Measurements from ENCODE around the gene MPHOSPH9.

Gene MPHOSPH9

DNA sequence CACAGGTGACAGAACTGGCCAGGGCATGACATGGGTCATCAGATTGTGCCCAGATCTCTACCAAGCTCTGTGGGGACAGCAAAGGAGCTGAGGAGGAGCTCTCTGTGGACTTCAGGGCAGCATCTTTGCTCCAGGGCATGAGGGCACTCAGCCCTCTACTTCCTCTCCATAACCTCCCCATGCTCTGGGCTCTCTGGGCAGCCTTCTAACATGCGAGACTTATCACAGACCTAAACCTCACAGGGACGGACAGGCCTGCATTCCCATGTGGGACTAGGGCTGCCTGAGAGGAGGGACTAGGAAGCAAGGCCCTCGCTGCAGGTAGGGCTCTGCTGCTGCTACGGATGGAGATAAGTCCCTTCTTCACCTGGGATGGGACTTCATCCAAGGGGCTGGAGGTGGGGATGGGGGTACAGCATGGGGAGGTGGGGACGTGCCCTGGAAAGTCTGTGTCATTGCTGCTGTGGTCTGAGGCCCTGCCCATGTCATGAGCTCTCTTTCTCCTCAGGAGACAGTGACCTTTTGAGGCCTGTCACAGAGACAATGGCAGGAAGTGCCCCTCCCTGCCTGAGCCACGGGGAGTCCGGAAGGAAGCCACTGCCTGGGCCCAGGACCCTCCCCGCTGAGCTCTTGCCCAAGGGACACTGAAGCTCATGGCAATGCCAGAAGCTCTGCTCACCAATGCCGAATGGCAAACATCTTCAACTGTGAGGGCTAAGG is 126.1 kb downstream of the MPHOSPH9 start:
- DNase-seq (ENCODE audit: extremely low read depth in 1 of 2, low read depth in 1 of 2): peak; percentile 45 to 62

DNA sequence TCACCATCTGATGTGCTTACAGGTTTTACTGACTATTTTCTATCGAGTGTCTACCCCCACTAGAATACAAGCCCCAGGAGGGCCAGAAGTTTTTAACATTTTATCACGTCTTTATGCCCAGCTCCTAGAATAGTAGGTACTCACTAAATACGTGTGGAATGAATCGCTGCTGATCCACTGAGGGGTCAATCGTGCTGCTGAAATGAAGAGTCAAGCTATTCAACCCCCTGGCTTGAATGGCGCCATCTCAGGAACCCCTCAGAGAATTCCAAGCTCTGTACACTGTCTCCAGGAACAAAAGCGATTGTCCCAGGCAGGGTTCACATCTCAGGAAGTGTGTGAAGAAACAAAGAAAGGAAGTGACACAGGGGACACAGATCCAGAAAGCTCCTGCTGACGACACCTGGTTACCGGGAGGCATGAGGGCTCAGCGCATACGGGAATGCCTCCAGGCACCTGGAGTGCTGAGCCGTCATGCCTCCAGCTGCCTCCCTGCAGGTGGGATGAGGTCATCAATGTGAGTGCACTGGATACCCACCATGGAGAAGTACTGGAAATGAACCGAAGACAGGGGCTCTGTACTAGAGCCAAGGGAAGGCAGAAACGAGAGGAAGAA is 127.6 kb downstream of the MPHOSPH9 start:
- DNase-seq (ENCODE audit: extremely low read depth in 1 of 2, low read depth in 1 of 2): no peak

DNA sequence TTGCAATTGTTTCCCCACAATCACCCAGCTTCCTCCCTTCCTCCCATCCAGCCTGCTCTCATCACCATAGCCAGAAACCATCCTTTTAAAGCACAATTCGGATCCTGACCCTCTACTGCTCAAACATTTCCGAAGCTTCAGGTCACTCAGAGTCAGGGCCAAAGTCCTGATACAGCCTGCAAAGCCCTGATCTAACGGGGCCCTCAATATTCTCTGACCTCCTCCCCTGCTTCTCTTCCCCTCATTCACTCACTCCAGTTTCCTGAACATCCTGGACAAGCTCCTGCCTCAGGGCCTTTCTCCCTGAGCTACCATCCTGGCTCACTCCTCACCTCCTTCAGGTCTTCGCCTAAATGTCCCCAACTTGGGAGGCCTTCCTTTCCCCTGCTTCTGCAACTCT is 128.1 kb downstream of the MPHOSPH9 start:
- DNase-seq (ENCODE audit: extremely low read depth in 1 of 2, low read depth in 1 of 2): no peak

Data from stimulated activated CD8-positive, alpha-beta memory T cell treated with anti-CD3 and anti-CD28 coated beads, Interleukin-7, amount 100 ng/mL, for 48 hours (primary cell).